ENCODE data around the gene BAZ1B.
A peak's percentile ranks its signal among the peaks of the same experiment; 100 is the strongest.
"Not testable (repeated sequence)": the region's sequence is repeated elsewhere in the genome, so short reads cannot be mapped to it uniquely, and the experiment has no call there.

Gene BAZ1B

GRCh38 chr7:73537051-73537450 is 15.0 kb upstream of the BAZ1B start:
- no peak for DNase-seq

GRCh38 chr7:73536479-73536878 is 14.4 kb upstream of the BAZ1B start:
- DNase-seq: no peak

GRCh38 chr7:73535918-73536317 is 13.8 kb upstream of the BAZ1B start:
- DNase-seq: not testable (repeated sequence)

GRCh38 chr7:73533742-73534141 is 11.6 kb upstream of the BAZ1B start:
- no peak for DNase-seq

- no peak for DNase-seq
Observed at GRCh38 chr7:73532224-73532623, 10.1 kb upstream of the BAZ1B start.

GRCh38 chr7:73530800-73531199 is 8.7 kb upstream of the BAZ1B start:
- DNase-seq: no peak

GRCh38 chr7:73526896-73527821 is 5.1 kb upstream of the BAZ1B start:
- no peak for DNase-seq

GRCh38 chr7:73526158-73526494 is 4.0 kb upstream of the BAZ1B start:
- DNase-seq: not testable (repeated sequence)

- DNase-seq: peak in 1 of 2 donors; percentile 70
Observed at GRCh38 chr7:73521636-73522104, 423 bp downstream of the BAZ1B start.

GRCh38 chr7:73520673-73521635 is 1.1 kb downstream of the BAZ1B start:
- peak in 1 of 2 donors; percentile 27 for DNase-seq

GRCh38 chr7:73519867-73520672 is 2.0 kb downstream of the BAZ1B start:
- peak in 1 of 2 donors; percentile 36 for DNase-seq

GRCh38 chr7:73518470-73518869 is 3.6 kb downstream of the BAZ1B start:
- no peak for DNase-seq

- DNase-seq: no peak
Observed at GRCh38 chr7:73517241-73517995, 4.7 kb downstream of the BAZ1B start.

- DNase-seq: no peak
Observed at GRCh38 chr7:73515178-73515577, 6.9 kb downstream of the BAZ1B start.

- no peak for DNase-seq
Observed at GRCh38 chr7:73512018-73512780, 9.9 kb downstream of the BAZ1B start.

GRCh38 chr7:73509463-73509862 is 12.6 kb downstream of the BAZ1B start:
- no peak for DNase-seq

GRCh38 chr7:73507556-73507955 is 14.5 kb downstream of the BAZ1B start:
- no peak for DNase-seq

- no peak for DNase-seq
Observed at GRCh38 chr7:73504920-73505319, 17.2 kb downstream of the BAZ1B start.

GRCh38 chr7:73504017-73504416 is 18.1 kb downstream of the BAZ1B start:
- no peak for DNase-seq

GRCh38 chr7:73503229-73503628 is 18.9 kb downstream of the BAZ1B start:
- DNase-seq: no peak

- no peak for DNase-seq
Observed at GRCh38 chr7:73496626-73497025, 25.5 kb downstream of the BAZ1B start.
